Neural cell (in vitro differentiated cells): Measurements from ENCODE around the gene OR6J1. TPM values are rescaled to one million over a fixed set of nuclear protein-coding genes. Genes with fewer than 3 reads are reported as not detected.

Source experiments
- H2AFZ ChIP-seq: fragments of 200-600, 300-800 bp; sonication (generic), shearing (Covaris generic); 2 replicates; pipeline ENCODE4 v1.6.0; 2014; ENCODE audit warnings: low read depth, mild to moderate bottlenecking, antibody characterized with exemption, low read length, moderate library complexity
- H3F3A ChIP-seq: fragments of 200-600 bp; shearing (Covaris generic); 2 replicates; pipeline ENCODE4 v1.6.1; 2016; ENCODE audit warnings: mild to moderate bottlenecking, moderate library complexity, mixed read lengths, antibody characterized with exemption, low read length; ENCODE audit not compliant: insufficient read depth, poor library complexity, severe bottlenecking
- H3K27ac ChIP-seq: fragments of 200-600, 300-800 bp; sonication (generic), shearing (Covaris generic); 2 replicates; pipeline ENCODE4 v1.5.1; 2014; ENCODE audit warnings: mild to moderate bottlenecking, low read length, moderate library complexity
- H3K27me3 ChIP-seq: fragments of 300-800, 200-600 bp; sonication (generic), shearing (Covaris generic); 2 replicates; pipeline ENCODE4 v1.6.0; 2014; ENCODE audit warnings: mild to moderate bottlenecking, low read depth, low read length, moderate library complexity; ENCODE audit not compliant: insufficient read depth
- H3K36me3 ChIP-seq: fragments of 300-800, 200-600 bp; sonication (generic), shearing (Covaris generic); 2 replicates; pipeline ENCODE4 v1.5.1; 2014; ENCODE audit warnings: mild to moderate bottlenecking, antibody characterized with exemption, low read length, moderate library complexity; ENCODE audit not compliant: insufficient read depth
- H3K4me2 ChIP-seq: fragments of 300-800, 200-600 bp; sonication (generic), shearing (Covaris generic); 2 replicates; pipeline ENCODE4 v1.6.0; 2014; ENCODE audit warnings: mild to moderate bottlenecking, low read length
- H3K4me3 ChIP-seq: fragments of 300-800, 200-600 bp; sonication (generic), shearing (Covaris generic); 2 replicates; pipeline ENCODE4 v1.5.1; 2014; ENCODE audit warnings: mild to moderate bottlenecking, low read length, moderate library complexity
- H3K79me2 ChIP-seq: fragments of 200-600 bp; shearing (Covaris generic); replicated peaks from 2 replicates; pipeline ENCODE4 v1.6.0; 2014; ENCODE audit warnings: mild to moderate bottlenecking, low read length, moderate library complexity; ENCODE audit not compliant: insufficient read depth
- H3K9ac ChIP-seq: fragments of 300-800, 200-600 bp; sonication (generic), shearing (Covaris generic); 2 replicates; pipeline ENCODE4 v1.6.1; 2016; ENCODE audit warnings: mild to moderate bottlenecking, low read length, mixed read lengths
- H3K9me2 ChIP-seq: fragments of 200-600 bp; shearing (Covaris generic); 2 replicates; pipeline ENCODE4 v1.6.1; 2016; ENCODE audit warnings: mild to moderate bottlenecking, low read length, mixed read lengths; ENCODE audit not compliant: insufficient read depth
- H3K9me3 ChIP-seq: fragments of 200-600, 300-800 bp; sonication (generic), shearing (Covaris generic); 2 replicates; pipeline ENCODE4 v1.6.1; 2016; ENCODE audit warnings: mild to moderate bottlenecking, mixed run types, low read length, moderate library complexity, mixed read lengths
- H4K20me1 ChIP-seq: fragments of 200-600 bp; shearing (Covaris generic); 2 replicates; pipeline ENCODE4 v1.6.1; 2016; ENCODE audit warnings: mild to moderate bottlenecking, mixed run types; ENCODE audit not compliant: insufficient read depth
- CTCF ChIP-seq: fragments of 450-650 bp; IDR thresholded peaks from 2 replicates; pipeline ENCODE4 v1.5.1; 2014; ENCODE audit warnings: antibody characterized with exemption, mild to moderate bottlenecking, moderate library complexity; ENCODE audit not compliant: poor library complexity, severe bottlenecking
- EP300 ChIP-seq: fragments of 450-650 bp; conservative IDR thresholded peaks from 2 replicates; pipeline ENCODE4 v1.6.1; 2014; ENCODE audit warnings: antibody characterized with exemption, mild to moderate bottlenecking, moderate library complexity; ENCODE audit not compliant: poor library complexity, severe bottlenecking
- EZH2 ChIP-seq: fragments of 200-600, 300-800 bp; shearing (Covaris generic), sonication (generic); IDR thresholded peaks from 2 replicates; pipeline ENCODE4 v1.6.1; 2014; ENCODE audit warnings: antibody characterized with exemption, low read length, borderline replicate concordance, mild to moderate bottlenecking; ENCODE audit not compliant: insufficient read depth, poor library complexity, severe bottlenecking
- MXI1 ChIP-seq: fragments of 450-650 bp; conservative IDR thresholded peaks from 2 replicates; pipeline ENCODE4 v1.6.1; 2014; ENCODE audit warnings: antibody characterized with exemption, mild to moderate bottlenecking; ENCODE audit not compliant: poor library complexity, severe bottlenecking
- POLR2AphosphoS5 ChIP-seq: IDR thresholded peaks from 2 replicates; pipeline ENCODE4 v1.6.1; 2012
- RAD21 ChIP-seq: fragments of 450-650 bp; conservative IDR thresholded peaks from 2 replicates; pipeline ENCODE4 v1.6.1; 2014; ENCODE audit warnings: antibody characterized with exemption, mild to moderate bottlenecking, moderate library complexity
- REST ChIP-seq: IDR thresholded peaks from 2 replicates; pipeline ENCODE4 v1.6.1; 2012; ENCODE audit warnings: borderline replicate concordance
- SMC3 ChIP-seq: fragments of 450-650 bp; conservative IDR thresholded peaks from 2 replicates; pipeline ENCODE4 v1.6.1; 2014; ENCODE audit warnings: antibody characterized with exemption, mild to moderate bottlenecking, moderate library complexity; ENCODE audit not compliant: poor library complexity
- TAF1 ChIP-seq: IDR thresholded peaks from 2 replicates; pipeline ENCODE4 v1.6.1; 2012; ENCODE audit warnings: low read depth
- polyA plus RNA-seq: library from polyadenylated mRNA; depleted of rRNA; stranded (reverse); fragments of >200 nt; gene quantifications from 2 replicates; pipeline ENCODE4 v1.2.3, GENCODE V29; 2014

Gene OR6J1
- polyA plus RNA-seq, 1 donor from 2014 or later: not detected

GRCh38 chr14:22650960-22651521 lies 6.9 kb upstream of the OR6J1 start:
- no peak for TF ChIP-seq EP300
- no peak for TF ChIP-seq SMC3
- no peak for TF ChIP-seq CTCF
- TF ChIP-seq REST: no peak
- no peak overlapping the region for H3K27ac ChIP-seq
- H3F3A ChIP-seq: no peaks in the 10 kb centered on the region
- H3K9ac ChIP-seq: no peak overlapping the region
- H3K9me2 ChIP-seq: no peaks in the 10 kb centered on the region
- H3K4me3 ChIP-seq: no peak overlapping the region
- H3K36me3 ChIP-seq: no peaks in the 10 kb centered on the region
- H3K27me3 ChIP-seq: no peaks in the 10 kb centered on the region
- no peaks in the 10 kb centered on the region for H4K20me1 ChIP-seq
- H3K79me2 ChIP-seq: no peaks in the 10 kb centered on the region
- no peak overlapping the region for H3K4me2 ChIP-seq
- H2AFZ ChIP-seq: no peak overlapping the region
- no peaks in the 10 kb centered on the region for H3K9me3 ChIP-seq

GRCh38 chr14:22650046-22650739 lies 6.0 kb upstream of the OR6J1 start:
- no peaks in the 10 kb centered on the region for H3K9me3 ChIP-seq

More at GRCh38 chr14:22650046-22650739, 6.0 kb upstream of the OR6J1 start:
- H3K36me3 ChIP-seq: no peaks in the 10 kb centered on the region
- no peaks in the 10 kb centered on the region for H3F3A ChIP-seq
- no peaks in the 10 kb centered on the region for H4K20me1 ChIP-seq
- no peaks in the 10 kb centered on the region for H3K79me2 ChIP-seq
- no peak overlapping the region for H3K4me3 ChIP-seq
- H3K9me2 ChIP-seq: no peaks in the 10 kb centered on the region
- no peak overlapping the region for H3K27ac ChIP-seq
- H2AFZ ChIP-seq: no peak overlapping the region
- H3K4me2 ChIP-seq: no peak overlapping the region
- no peak overlapping the region for H3K9ac ChIP-seq
- no peaks in the 10 kb centered on the region for H3K27me3 ChIP-seq
- TF ChIP-seq TAF1 (no peak), CTCF (no peak), EP300 (no peak), POLR2AphosphoS5 (no peak), SMC3 (no peak), RAD21 (no peak), MXI1 (no peak), REST (no peak), EZH2 (no peak)
